ENCODE data around the gene VEGFD.

- TF ChIP-seq MYC (IDR thresholded peaks at IDR 0.05; ENCODE audit: low read depth, low read length): no peak
- TF ChIP-seq CTCF (IDR thresholded peaks at IDR 0.05; ENCODE audit: low read depth, low read length): no peak
- no peak for TF ChIP-seq MAX (IDR thresholded peaks at IDR 0.05; ENCODE audit: low read depth, low read length)
- no peak for TF ChIP-seq POLR2A (IDR thresholded peaks at IDR 0.05; ENCODE audit: extremely low read depth, insufficient read length)
Observed at GRCh38 chrX:15319075-15319474, 65.1 kb downstream of the VEGFD start.

Data from NB4 (cell line).